Activated T-helper 1 cell treated with anti-CD3 and anti-CD28 coated beads, Interleukin-12 subunit alpha, Interleukin-12 subunit beta, Interleukin-2, Interleukin-4 antibody, amounts not matched to agents 30 ng/mL and 10 ng/mL and 1 ng/mL, durations not matched to agents 14 hours and 24 hours and 36 hours (primary cell): Measurements from ENCODE around the gene ABCD4. TPM values are rescaled to one million over a fixed set of nuclear protein-coding genes. Genes with fewer than 3 reads are reported as not detected.

Source experiments
- DNase-seq: peaks from one replicate; pipeline ENCODE4 v3.0.0; 2021; ENCODE audit warnings: low spot score
- H3K27ac Mint-ChIP-seq: one replicate; pipeline ENCODE4 v1.8.0; 2021; ENCODE audit warnings: mild to moderate bottlenecking, mixed read lengths
- H3K27me3 Mint-ChIP-seq: one replicate; pipeline ENCODE4 v1.8.0; 2022; ENCODE audit warnings: mild to moderate bottlenecking, moderate library complexity, mixed read lengths; ENCODE audit not compliant: insufficient read depth
- H3K36me3 Mint-ChIP-seq: one replicate; pipeline ENCODE4 v1.8.0; 2021; ENCODE audit warnings: low read depth, mixed read lengths
- H3K4me1 Mint-ChIP-seq: one replicate; pipeline ENCODE4 v1.8.0; 2021; ENCODE audit warnings: low read depth, mixed read lengths
- H3K4me3 Mint-ChIP-seq: one replicate; pipeline ENCODE4 v1.8.0; 2021; ENCODE audit warnings: mild to moderate bottlenecking, moderate library complexity, mixed read lengths
- H3K9me3 Mint-ChIP-seq: one replicate; pipeline ENCODE4 v1.8.0; 2021; ENCODE audit warnings: mixed read lengths
- intact Hi-C: fragments of 100-400 bp; cut with micrococcal nuclease; formaldehyde crosslinking; loops from one replicate; pipeline ENCODE4 v1.15.1; 2024
- total RNA-seq: library from RNA; stranded (reverse); gene quantifications from 2 replicates; pipeline ENCODE4 v1.2.3, GENCODE V29; 2022

ABCD4 gene
- total RNA-seq, 1 donor from 2014 or later = 38.8 TPM

- H3K9me3 Mint-ChIP-seq = no peaks in the 10 kb centered on the region
- no peak overlapping the region for H3K27ac Mint-ChIP-seq
- no peak overlapping the region for H3K4me3 Mint-ChIP-seq
- DNase-seq = no peak
- H3K27me3 Mint-ChIP-seq = peaks cover 63% of the 10 kb centered on the region
- intact Hi-C loops = no loop called here
- peaks cover 14% of the 10 kb centered on the region for H3K4me1 Mint-ChIP-seq
- H3K36me3 Mint-ChIP-seq = no peaks in the 10 kb centered on the region
Measured at GRCh38 chr14:74246542-74246941, 56.2 kb downstream of the ABCD4 start.

GRCh38 chr14:74245292-74245691 is 57.4 kb downstream of the ABCD4 start:
- Mint-ChIP-seq H3K9me3 (no peaks in the 10 kb centered on the region), H3K4me3 (no peak overlapping the region), H3K36me3 (no peaks in the 10 kb centered on the region), H3K27ac (no peak overlapping the region), H3K4me1 (peaks cover 12% of the 10 kb centered on the region), H3K27me3 (peaks cover 69% of the 10 kb centered on the region)
- intact Hi-C loops = no loop called here
- no peak for DNase-seq

GRCh38 chr14:74244115-74244514 is 58.6 kb downstream of the ABCD4 start:
- Mint-ChIP-seq H3K9me3 (no peaks in the 10 kb centered on the region), H3K4me3 (no peak overlapping the region), H3K4me1 (peaks cover 12% of the 10 kb centered on the region), H3K36me3 (no peaks in the 10 kb centered on the region), H3K27ac (no peak overlapping the region), H3K27me3 (peaks cover 65% of the 10 kb centered on the region)
- intact Hi-C loops = no loop called here
- no peak for DNase-seq

- intact Hi-C loops = no loop called here
- no peak for DNase-seq
- peaks cover 74% of the 10 kb centered on the region for H3K27me3 Mint-ChIP-seq
- no peak overlapping the region for H3K4me3 Mint-ChIP-seq
- no peaks in the 10 kb centered on the region for H3K9me3 Mint-ChIP-seq
- H3K27ac Mint-ChIP-seq = no peak overlapping the region
- peaks cover 12% of the 10 kb centered on the region for H3K4me1 Mint-ChIP-seq
- H3K36me3 Mint-ChIP-seq = no peaks in the 10 kb centered on the region
Measured at GRCh38 chr14:74243051-74243450, 59.7 kb downstream of the ABCD4 start.

DNA sequence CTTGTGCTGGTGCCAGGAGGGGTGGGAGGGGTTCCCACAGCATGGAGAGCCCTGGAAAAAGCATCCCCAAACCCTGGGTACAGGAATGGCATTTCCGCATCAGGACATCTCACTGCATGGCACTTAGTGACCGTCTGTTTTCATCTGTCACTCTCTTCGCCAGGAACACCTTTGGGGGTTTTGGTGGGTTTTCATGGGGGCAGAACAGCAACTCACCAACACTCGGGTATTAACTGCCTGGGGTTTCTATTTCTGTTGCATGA is 60.0 kb downstream of the ABCD4 start:
- no peak overlapping the region for H3K4me3 Mint-ChIP-seq
- no peak for DNase-seq
- H3K4me1 Mint-ChIP-seq = peaks cover 12% of the 10 kb centered on the region
- no peaks in the 10 kb centered on the region for H3K36me3 Mint-ChIP-seq
- no peak overlapping the region for H3K27ac Mint-ChIP-seq
- H3K9me3 Mint-ChIP-seq = no peaks in the 10 kb centered on the region
- intact Hi-C loops = no loop called here
- H3K27me3 Mint-ChIP-seq = peaks cover 74% of the 10 kb centered on the region

GRCh38 chr14:74242021-74242779 is 60.5 kb downstream of the ABCD4 start:
- DNase-seq = no peak
- Mint-ChIP-seq H3K27me3 (peaks cover 79% of the 10 kb centered on the region), H3K4me1 (peaks cover 12% of the 10 kb centered on the region), H3K36me3 (no peaks in the 10 kb centered on the region), H3K4me3 (no peak overlapping the region), H3K9me3 (no peaks in the 10 kb centered on the region), H3K27ac (peak overlapping the region; percentile 64)
- intact Hi-C loops = no loop called here

GRCh38 chr14:74241652-74242017 is 61.1 kb downstream of the ABCD4 start:
- Mint-ChIP-seq H3K36me3 (no peaks in the 10 kb centered on the region), H3K4me3 (peak overlapping the region; percentile 39), H3K4me1 (peaks cover 12% of the 10 kb centered on the region), H3K27ac (no peak overlapping the region), H3K27me3 (peaks cover 80% of the 10 kb centered on the region), H3K9me3 (no peaks in the 10 kb centered on the region)
- intact Hi-C loops = no loop called here
- no peak for DNase-seq

DNA sequence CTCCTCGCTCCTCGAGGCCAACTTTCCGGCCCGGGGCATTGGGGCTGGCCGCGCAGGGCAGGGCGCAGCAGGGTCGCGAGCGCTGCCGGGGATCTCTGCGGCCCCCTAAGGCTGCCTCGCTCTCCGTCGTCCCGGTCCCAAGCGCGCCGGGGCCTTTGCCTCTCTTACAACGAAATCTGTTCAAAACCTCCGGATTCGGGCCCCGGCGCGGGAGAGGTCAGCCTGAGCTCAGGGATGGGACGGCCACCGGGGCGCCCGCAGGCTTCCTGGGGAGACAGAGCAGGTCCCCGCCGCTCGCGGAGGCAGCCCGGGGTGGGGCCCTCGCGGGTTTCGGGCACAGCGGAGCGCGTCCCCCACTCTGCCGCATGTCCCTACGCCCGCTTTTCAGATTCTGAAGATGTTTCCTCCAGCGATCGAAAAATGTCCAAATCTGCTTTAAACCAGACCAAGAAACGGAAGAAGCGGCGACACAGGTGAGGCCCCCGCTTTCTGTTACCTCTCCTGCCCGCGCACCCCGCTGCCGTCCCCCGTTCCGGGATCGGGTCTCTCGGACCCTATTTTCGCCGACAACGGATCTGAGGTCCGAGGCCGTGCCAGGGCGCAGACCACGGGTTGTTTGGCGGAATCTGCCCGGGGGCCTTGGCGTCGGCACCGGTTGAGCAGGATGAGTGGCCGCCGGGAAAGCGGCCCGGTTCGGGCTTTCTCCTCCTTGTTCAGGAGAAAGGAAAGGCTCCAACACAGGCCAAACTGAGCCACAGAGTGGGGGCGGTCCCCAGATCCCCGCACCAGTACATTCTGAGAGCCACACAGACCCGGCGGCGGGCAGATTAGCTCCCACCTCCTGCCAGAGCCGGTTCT is 61.7 kb downstream of the ABCD4 start:
- no peak for DNase-seq
- Mint-ChIP-seq H3K4me3 (peak overlapping the region; percentile 39), H3K9me3 (no peaks in the 10 kb centered on the region), H3K27me3 (peaks cover 82% of the 10 kb centered on the region), H3K27ac (no peak overlapping the region), H3K36me3 (no peaks in the 10 kb centered on the region), H3K4me1 (peaks cover 12% of the 10 kb centered on the region)
- intact Hi-C loops = no loop called here

DNA sequence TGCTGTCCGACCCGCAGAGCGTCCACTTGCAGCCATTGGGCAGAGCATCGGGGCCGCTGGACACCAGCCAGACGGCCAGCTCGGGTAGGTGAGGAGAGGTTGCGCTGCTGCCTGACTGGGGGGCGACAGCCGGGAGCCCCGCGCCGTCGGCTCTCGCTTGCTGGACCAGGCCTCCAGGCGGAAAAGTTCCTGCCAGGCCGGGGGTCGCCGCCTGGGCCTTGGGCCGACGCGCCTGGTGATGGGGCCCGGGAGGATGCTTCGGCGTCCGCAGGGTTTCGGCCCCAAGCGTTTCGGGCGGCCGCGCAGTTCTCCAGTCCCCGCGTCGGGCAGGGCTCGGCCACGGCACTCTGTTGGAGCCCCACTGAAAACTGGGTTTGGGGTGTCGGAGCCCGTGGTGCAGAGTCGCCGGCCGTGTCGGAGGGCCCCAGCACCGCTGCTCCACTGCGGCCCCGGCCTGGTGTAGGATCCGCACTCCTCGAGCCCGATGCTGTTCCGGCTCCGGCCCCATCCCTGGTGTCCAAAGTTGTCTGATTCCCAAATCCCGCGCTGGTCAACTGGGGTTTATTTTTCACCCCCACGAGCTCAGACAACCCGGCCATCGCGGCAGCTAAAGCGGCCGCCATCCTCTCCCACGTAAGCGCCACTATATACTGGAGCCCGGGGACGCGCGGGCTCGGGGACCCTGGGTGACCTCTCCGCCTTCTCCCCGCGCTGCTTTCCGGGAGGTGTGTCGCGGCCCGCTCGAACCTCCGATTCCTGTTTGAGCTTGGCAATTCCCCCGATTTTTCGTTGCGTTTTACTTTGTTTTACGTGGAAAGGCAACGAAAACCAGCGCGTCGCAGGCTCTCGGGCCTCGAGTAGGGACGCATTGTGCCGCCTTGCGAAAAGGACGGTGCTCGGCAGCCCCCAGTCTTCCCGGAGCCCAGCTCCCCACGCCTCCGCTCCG is 62.6 kb downstream of the ABCD4 start:
- Mint-ChIP-seq H3K27ac (no peak overlapping the region), H3K9me3 (no peaks in the 10 kb centered on the region), H3K27me3 (peaks cover 79% of the 10 kb centered on the region), H3K4me3 (peak overlapping the region; percentile 22), H3K4me1 (peaks cover 12% of the 10 kb centered on the region), H3K36me3 (no peaks in the 10 kb centered on the region)
- DNase-seq = no peak
- intact Hi-C loops = no loop called here

DNA sequence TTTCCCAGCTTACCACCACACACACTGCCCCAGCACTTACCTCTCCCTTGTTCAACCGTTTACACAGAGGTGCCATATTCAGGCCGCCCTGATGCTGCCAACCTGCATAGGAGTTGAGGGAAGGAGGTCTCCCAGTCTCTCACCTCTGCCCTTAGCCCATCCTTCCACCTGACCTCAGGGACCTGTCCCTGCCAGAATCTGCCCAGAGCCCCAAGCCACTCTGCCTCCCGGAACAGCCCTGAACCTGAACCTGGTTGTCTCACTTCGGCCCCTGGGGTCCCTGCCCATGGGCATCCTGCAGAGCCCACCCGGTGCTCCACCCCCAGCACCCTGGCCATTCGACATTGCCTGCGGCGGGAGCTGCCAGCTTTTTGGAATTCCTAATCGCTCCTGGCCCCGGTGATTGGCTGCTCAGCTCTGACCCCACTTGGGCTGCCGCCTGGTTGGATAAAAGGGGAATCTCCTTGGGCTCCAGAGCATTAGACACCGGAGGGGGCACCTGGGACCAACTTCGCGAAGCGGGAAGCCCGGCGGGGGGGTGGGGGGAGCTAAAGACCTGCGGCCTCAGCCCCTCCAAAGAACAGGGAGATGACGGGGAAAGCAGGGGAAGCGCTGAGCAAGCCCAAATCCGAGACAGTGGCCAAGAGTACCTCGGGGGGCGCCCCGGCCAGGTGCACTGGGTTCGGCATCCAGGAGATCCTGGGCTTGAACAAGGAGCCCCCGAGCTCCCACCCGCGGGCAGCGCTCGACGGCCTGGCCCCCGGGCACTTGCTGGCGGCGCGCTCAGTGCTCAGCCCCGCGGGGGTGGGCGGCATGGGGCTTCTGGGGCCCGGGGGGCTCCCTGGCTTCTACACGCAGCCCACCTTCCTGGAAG is 63.5 kb downstream of the ABCD4 start, which contains the start of gene VSX2:
Gene VSX2 (plus strand): TSS at position 476 of the 874 bp plus-strand sequence. CDS start 113 bp downstream, at position 589.
- H3K9me3 Mint-ChIP-seq = no peaks in the 10 kb centered on the region
- peaks cover 12% of the 10 kb centered on the region for H3K4me1 Mint-ChIP-seq
- H3K27me3 Mint-ChIP-seq = peaks cover 73% of the 10 kb centered on the region
- H3K36me3 Mint-ChIP-seq = no peaks in the 10 kb centered on the region
- no peak within 1 kb of the TSS for H3K27ac Mint-ChIP-seq
- intact Hi-C loops = no loop called here
- no peak for DNase-seq
- H3K4me3 Mint-ChIP-seq = peak within 1 kb of the TSS; percentile 22

GRCh38 chr14:74237441-74237840 is 65.3 kb downstream of the ABCD4 start:
- peaks cover 11% of the 10 kb centered on the region for H3K4me1 Mint-ChIP-seq
- no peak overlapping the region for H3K4me3 Mint-ChIP-seq
- no peak overlapping the region for H3K27ac Mint-ChIP-seq
- H3K9me3 Mint-ChIP-seq = peaks cover under 1% of the 10 kb centered on the region
- intact Hi-C loops = no loop called here
- peaks cover 63% of the 10 kb centered on the region for H3K27me3 Mint-ChIP-seq
- H3K36me3 Mint-ChIP-seq = no peaks in the 10 kb centered on the region
- no peak for DNase-seq
